H1 (cell line): ENCODE measurements around the gene PCBP1. TPM values are rescaled to one million over a fixed set of nuclear protein-coding genes. Genes with fewer than 3 reads are reported as not detected.

Experiments used
- CTCF ChIA-PET: fragments of 300-600 bp; sonication (Branson Sonifier 250); formaldehyde crosslinking; loops from one replicate; lab custom pipeline; 2021; ENCODE audit not compliant: partially characterized antibody; lab: Charles Lee
- POLR2A ChIA-PET: fragments of 300-600 bp; sonication (Branson Sonifier 250); formaldehyde crosslinking; loops from one replicate; lab custom pipeline; 2021; ENCODE audit warnings: inconsistent platforms; ENCODE audit not compliant: partially characterized antibody; lab: Charles Lee
- DNase-seq, 2 experiments: peaks; one replicate each; pipeline versions ENCODE4 v3.0.0 to v3.0.0-alpha.2; 2010 to 2022; ENCODE audit warnings: low spot score in 2 of 2, low read depth in 1 of 2, mixed read lengths in 1 of 2
- FAIRE-seq: peaks from 2 replicates; lab custom pipeline; 2011; peaks lifted over from hg19 to GRCh38; lab: Jason Lieb, UNC
- H2AFZ ChIP-seq: 2 replicates; pipeline ENCODE4 v1.8.1; 2012; ENCODE audit warnings: low read length, inconsistent platforms
- H2AK5ac ChIP-seq: 2 replicates; pipeline ENCODE4 v1.6.1; 2013; ENCODE audit warnings: low read depth, low read length
- H2BK120ac ChIP-seq: replicated peaks from 2 replicates; pipeline ENCODE3; 2013; ENCODE audit warnings: low read depth, low read length, inconsistent platforms
- H2BK12ac ChIP-seq: 2 replicates; pipeline ENCODE4 v1.6.1; 2013; ENCODE audit warnings: low read depth, low read length
- H2BK15ac ChIP-seq: 2 replicates; pipeline ENCODE4 v1.6.1; 2013; ENCODE audit warnings: low read length
- H2BK20ac ChIP-seq: 2 replicates; pipeline ENCODE4 v1.6.1; 2013; ENCODE audit warnings: low read length
- H2BK5ac ChIP-seq: 2 replicates; pipeline ENCODE4 v1.6.1; 2013; ENCODE audit warnings: low read depth, low read length
- H3K14ac ChIP-seq: 2 replicates; pipeline ENCODE4 v1.6.1; 2013; ENCODE audit warnings: inconsistent platforms; ENCODE audit not compliant: insufficient read length
- H3K18ac ChIP-seq: 2 replicates; pipeline ENCODE4 v1.6.1; 2013; ENCODE audit warnings: low read length; ENCODE audit errors: extremely low read depth
- H3K23ac ChIP-seq: 2 replicates; pipeline ENCODE4 v1.6.1; 2013; ENCODE audit warnings: inconsistent platforms; ENCODE audit not compliant: insufficient read length
- H3K23me2 ChIP-seq: 2 replicates; pipeline ENCODE4 v1.6.1; 2013; ENCODE audit warnings: low read depth, low read length
- H3K27ac ChIP-seq: 2 replicates; pipeline ENCODE4 v1.6.1; 2011; ENCODE audit warnings: low read depth, low read length, inconsistent platforms
- H3K27me3 ChIP-seq, 4 experiments: replicated peaks in 1 of 4; 1 replicate in 1 of 4; 2 replicates in 3 of 4; pipeline versions ENCODE4 v1.6.1 to v1.8.1; 2011 to 2013; ENCODE audit warnings: low read length in 3 of 4, mild to moderate bottlenecking in 3 of 4, inconsistent platforms in 2 of 4, mixed read lengths in 2 of 4, moderate library complexity in 1 of 4; ENCODE audit not compliant: control insufficient read depth in 3 of 4, insufficient read depth in 3 of 4; ENCODE audit errors: extremely low read depth in 1 of 4
- H3K36me3 ChIP-seq, 4 experiments: 2 replicates each; pipeline versions ENCODE4 v1.6.1 to v1.8.1; 2011 to 2013; ENCODE audit warnings: mild to moderate bottlenecking in 4 of 4, low read length in 3 of 4, moderate library complexity in 2 of 4, control low read depth in 1 of 4, inconsistent platforms in 1 of 4; ENCODE audit not compliant: insufficient read depth in 4 of 4, control insufficient read depth in 2 of 4
- H3K4ac ChIP-seq: replicated peaks from 2 replicates; pipeline ENCODE3; 2013; ENCODE audit warnings: low read length, low read depth, mixed read lengths, inconsistent platforms; ENCODE audit not compliant: insufficient read length
- H3K4me1 ChIP-seq, 4 experiments: replicated peaks in 1 of 4; 1 replicate in 1 of 4; 2 replicates in 3 of 4; pipeline versions ENCODE4 v1.6.1 to v1.8.1; 2011 to 2013; ENCODE audit warnings: low read length in 3 of 4, inconsistent platforms in 2 of 4, mixed read lengths in 1 of 4; ENCODE audit not compliant: insufficient read depth in 4 of 4, control insufficient read depth in 3 of 4
- H3K4me2 ChIP-seq, 2 experiments: 2 replicates each; pipeline versions ENCODE4 v1.6.1 to v1.8.1; 2011 to 2013; ENCODE audit warnings: low read depth in 2 of 2, low read length in 2 of 2, control low read depth in 1 of 2, inconsistent platforms in 1 of 2, mild to moderate bottlenecking in 1 of 2; ENCODE audit not compliant: insufficient read depth in 1 of 2
- H3K4me3 ChIP-seq, 4 experiments: fragments of 200-600, 300-600 bp in 1 of 4; sonication (generic), shearing (Covaris generic), sonication (Bioruptor Twin) in 1 of 4; 2 replicates each; pipeline versions ENCODE4 v1.5.1 to v1.8.1; 2011 to 2016; ENCODE audit warnings: low read length in 4 of 4, low read depth in 3 of 4, control low read depth in 2 of 4, inconsistent platforms in 2 of 4, mild to moderate bottlenecking in 2 of 4, mixed read lengths in 1 of 4, moderate library complexity in 1 of 4; ENCODE audit not compliant: insufficient read depth in 2 of 4; ENCODE audit errors: extremely low read depth in 1 of 4
- H3K56ac ChIP-seq: replicated peaks from 2 replicates; pipeline ENCODE3; 2013; ENCODE audit warnings: low read depth, mild to moderate bottlenecking, mixed read lengths, low read length, inconsistent platforms; ENCODE audit not compliant: insufficient read length
- H3K79me1 ChIP-seq: 2 replicates; pipeline ENCODE4 v1.6.1; 2013; ENCODE audit warnings: low read depth, low read length, control low read depth
- H3K79me2 ChIP-seq, 2 experiments: 2 replicates each; pipeline versions ENCODE4 v1.6.1 to v1.8.1; 2012 to 2013; ENCODE audit warnings: low read length in 2 of 2, mild to moderate bottlenecking in 2 of 2, inconsistent platforms in 1 of 2; ENCODE audit not compliant: insufficient read depth in 2 of 2, control insufficient read depth in 1 of 2
- H3K9ac ChIP-seq, 4 experiments: replicated peaks in 1 of 4; 1 replicate in 1 of 4; 2 replicates in 3 of 4; pipeline versions ENCODE4 v1.6.1 to v1.8.1; 2011 to 2013; ENCODE audit warnings: low read depth in 3 of 4, low read length in 3 of 4, control low read depth in 2 of 4, mild to moderate bottlenecking in 2 of 4, moderate library complexity in 2 of 4, inconsistent platforms in 1 of 4; ENCODE audit errors: extremely low read depth in 1 of 4
- H3K9me3 ChIP-seq, 2 experiments: 2 replicates each; pipeline versions ENCODE4 v1.6.1 to v1.8.1; 2012 to 2013; ENCODE audit warnings: mild to moderate bottlenecking in 2 of 2, moderate library complexity in 2 of 2, control low read depth in 1 of 2, inconsistent platforms in 1 of 2, low read depth in 1 of 2, low read length in 1 of 2, mixed read lengths in 1 of 2; ENCODE audit not compliant: insufficient read depth in 2 of 2
- H4K20me1 ChIP-seq, 2 experiments: replicated peaks in 1 of 2; 2 replicates each; pipeline versions ENCODE3 to v1.8.1; 2011 to 2013; ENCODE audit warnings: inconsistent platforms in 2 of 2, low read length in 2 of 2, mild to moderate bottlenecking in 1 of 2; ENCODE audit not compliant: insufficient read depth in 2 of 2, control insufficient read depth in 1 of 2
- H4K5ac ChIP-seq: 2 replicates; pipeline ENCODE4 v1.6.1; 2013; ENCODE audit warnings: low read length, low read depth, mixed read lengths, inconsistent platforms; ENCODE audit not compliant: insufficient read length
- H4K8ac ChIP-seq: 2 replicates; pipeline ENCODE4 v1.8.0; 2013; ENCODE audit warnings: mild to moderate bottlenecking, moderate library complexity, low read length, inconsistent platforms; ENCODE audit not compliant: insufficient read depth; ENCODE audit errors: extremely low read depth
- H4K91ac ChIP-seq: replicated peaks from 2 replicates; pipeline ENCODE3; 2013; ENCODE audit warnings: low read length, mixed read lengths, inconsistent platforms; ENCODE audit not compliant: insufficient read length
- ATF2 ChIP-seq: IDR thresholded peaks from 2 replicates; pipeline ENCODE4 v1.6.1; 2012; ENCODE audit warnings: low read length, inconsistent platforms
- BACH1 ChIP-seq: IDR thresholded peaks from 2 replicates; pipeline ENCODE4 v1.6.1; 2012; ENCODE audit warnings: low read length, improper control_type of control experiment
- CBX5 ChIP-seq: fragments of 300-800, 300-1000 bp; sonication (generic); IDR thresholded peaks from 2 replicates; pipeline ENCODE4 v1.7.1; 2016; ENCODE audit warnings: antibody characterized with exemption, low read length, low read depth
- CEBPB ChIP-seq: IDR thresholded peaks from 2 replicates; pipeline ENCODE4 v1.6.1; 2012; ENCODE audit warnings: low read depth, low read length
- EGR1 ChIP-seq: IDR thresholded peaks from 2 replicates; pipeline ENCODE4 v1.6.1; 2011; ENCODE audit warnings: low read depth, low read length, borderline replicate concordance
- GTF2F1 ChIP-seq: IDR thresholded peaks from 2 replicates; pipeline ENCODE4 v1.6.1; 2012; ENCODE audit warnings: low read depth, low read length, improper control_type of control experiment, borderline replicate concordance
- NANOG ChIP-seq: IDR thresholded peaks from 2 replicates; pipeline ENCODE4 v1.6.1; 2011; ENCODE audit warnings: low read length, low read depth, mild to moderate bottlenecking, inconsistent platforms; ENCODE audit not compliant: insufficient read depth, poor library complexity, severe bottlenecking
- POLR2A ChIP-seq, 2 experiments: IDR thresholded peaks; 1 replicate in 1 of 2; 2 replicates in 1 of 2; pipeline ENCODE4 v1.6.1; 2011; ENCODE audit warnings: low read depth in 2 of 2, low read length in 2 of 2, mild to moderate bottlenecking in 2 of 2; ENCODE audit errors: control extremely low read depth in 1 of 2
- POLR2AphosphoS5 ChIP-seq: IDR thresholded peaks from 2 replicates; pipeline ENCODE4 v1.6.1; 2011; ENCODE audit warnings: low read depth, low read length
- RFX5 ChIP-seq: IDR thresholded peaks from 2 replicates; pipeline ENCODE4 v1.6.1; 2011; ENCODE audit warnings: low read depth, low read length, improper control_type of control experiment, borderline replicate concordance
- RNF2 ChIP-seq: fragments of 200-900, 300-1000 bp; sonication (generic); IDR thresholded peaks from 2 replicates; pipeline ENCODE4 v1.7.1; 2016; ENCODE audit warnings: borderline replicate concordance, low read depth, mild to moderate bottlenecking, antibody characterized with exemption, low read length; ENCODE audit not compliant: poor library complexity, severe bottlenecking; ENCODE audit errors: missing control alignments
- SP2 ChIP-seq: IDR thresholded peaks from 2 replicates; pipeline ENCODE4 v1.6.1; 2012; ENCODE audit warnings: mild to moderate bottlenecking, low read length, inconsistent platforms
- WGBS, 2 experiments: shearing (Covaris generic) in 1 of 2; methylation state at CpG; one replicate each; pipeline versions ENCODE4 v1.1.6 to v1.1.7; 2013 to 2015; ENCODE audit warnings: low lambda C conversion rate in 2 of 2, mixed read lengths in 2 of 2, inconsistent platforms in 1 of 2, low coverage in 1 of 2, missing lambda C conversion rate in 1 of 2; ENCODE audit not compliant: insufficient replicate concordance in 2 of 2, insufficient coverage in 1 of 2, insufficient read length in 1 of 2; ENCODE audit errors: extremely low coverage in 1 of 2, missing lambda C conversion rate in 1 of 2; 5-methylcytosine and 5-hydroxymethylcytosine counted together
- polyA plus RNA-seq, 7 experiments: library from polyadenylated mRNA; depleted of rRNA in 3 of 7; stranded (reverse) in 5 of 7; unstranded in 2 of 7; fragments of >200 nt in 5 of 7; fragments of 200-250 nt in 2 of 7; gene quantifications; 1 replicate in 5 of 7; 2 replicates in 1 of 7; 4 replicates in 1 of 7; pipeline versions ENCODE4 v1.2.1 to v1.2.3, GENCODE V29; 2011 to 2013; ENCODE audit warnings: missing spikeins in 2 of 7, mixed read lengths in 2 of 7
- total RNA-seq: library from RNA; stranded (reverse); fragmentation: NEBNext Ultra II Directional; extraction: Animal tissue kit (Norgen Biotek cat#: 25700); gene quantifications from 2 replicates; pipeline ENCODE4 v1.2.1, GENCODE V29; 2021
- TF ChIP-seq, protein P1 (sequence below): IDR thresholded peaks from 2 replicates; pipeline ENCODE4 v1.6.1; 2012; ENCODE audit warnings: inconsistent platforms

The PCBP1 gene
- total and polyA plus RNA-seq, 2 of the 8 experiments (the other 6 are each of a cell fraction or from before 2014, with no cell fraction given), result 279 to 493 TPM

DNA sequence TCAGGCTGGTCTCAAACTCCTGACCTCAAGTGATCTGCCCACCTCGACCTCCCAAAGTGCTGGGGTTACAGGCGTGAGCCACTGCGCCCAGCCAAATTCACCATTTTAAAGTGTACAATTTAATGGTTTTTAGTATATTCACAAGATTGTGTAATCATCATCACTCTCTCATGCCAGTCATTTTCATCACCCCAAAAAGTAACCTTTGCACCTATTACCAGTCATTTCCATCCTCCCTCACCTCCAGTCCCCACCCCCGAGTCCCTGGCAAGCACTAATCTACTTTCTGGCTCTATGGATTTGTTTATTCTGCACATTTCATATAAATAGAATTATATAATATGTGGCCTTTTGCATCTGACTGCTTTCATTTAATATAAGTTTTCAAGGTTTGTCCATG is 10.8 kb downstream of the PCBP1 start:
- H3K23ac ChIP-seq, result no peak overlapping the region
- TF ChIP-seq RFX5 (no peak), CEBPB (no peak), SP2 (no peak), POLR2AphosphoS5 (no peak), NANOG (no peak), CBX5 (no peak), POLR2A (IDR thresholded peaks at IDR 0.05; ENCODE audit: control extremely low read depth in 1 of 2, low read depth in 2 of 2, low read length in 2 of 2) (no peak), GTF2F1 (no peak), ATF2 (no peak), EGR1 (no peak), BACH1 (no peak), RNF2 (no peak)
- TF ChIP-seq, protein P1, sequence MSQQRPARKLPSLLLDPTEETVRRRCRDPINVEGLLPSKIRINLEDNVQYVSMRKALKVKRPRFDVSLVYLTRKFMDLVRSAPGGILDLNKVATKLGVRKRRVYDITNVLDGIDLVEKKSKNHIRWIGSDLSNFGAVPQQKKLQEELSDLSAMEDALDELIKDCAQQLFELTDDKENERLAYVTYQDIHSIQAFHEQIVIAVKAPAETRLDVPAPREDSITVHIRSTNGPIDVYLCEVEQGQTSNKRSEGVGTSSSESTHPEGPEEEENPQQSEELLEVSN, result no peak

More for the DNA sequence above, 10.8 kb downstream of the PCBP1 start:
- Histone ChIP-seq H2BK120ac (no peak overlapping the region), H3K14ac (no peak overlapping the region), H3K4me1 (no peaks in the 10 kb centered on the region), H3K36me3 (no peaks in the 10 kb centered on the region), H4K5ac (no peak overlapping the region), H3K18ac (no peak overlapping the region), H3K9me3 (no peaks in the 10 kb centered on the region), H2BK5ac (no peak overlapping the region), H3K4ac (no peak overlapping the region), H3K79me2 (no peaks in the 10 kb centered on the region), H4K20me1 (no peaks in the 10 kb centered on the region), H3K27me3 (no peaks in the 10 kb centered on the region), H3K79me1 (no peaks in the 10 kb centered on the region), H4K8ac (no peak overlapping the region), H2AK5ac (no peak overlapping the region), H3K4me2 (no peak overlapping the region), H3K23me2 (no peaks in the 10 kb centered on the region), H3K56ac (no peak overlapping the region), H2BK12ac (no peak overlapping the region), H4K91ac (no peak overlapping the region), H2AFZ (no peak overlapping the region), H3K9ac (no peak overlapping the region), H2BK15ac (no peak overlapping the region), H3K27ac (no peak overlapping the region), H3K4me3 (no peak overlapping the region), H2BK20ac (no peak overlapping the region)
- no peak for DNase-seq
- CTCF ChIA-PET, result no interaction called here
- 93% methylated on average over 4 of the region's 4 CpGs; no CpG with 5 or more reads in 1 of the 2 experiments for WGBS, 2 experiments
- POLR2A ChIA-PET, result interaction anchor here (1.3 to 32.2 kb wide), 2 partner anchors 9 to 30 kb away, joined by 3 to 1553 read pairs; no protein-coding TSS in a partner anchor
- no peak for FAIRE-seq
